Panc1 (cell line): Measurements from ENCODE around the gene B4GALT6. TPM values are rescaled to one million over a fixed set of nuclear protein-coding genes. Genes with fewer than 3 reads are reported as not detected.
"Not testable (repeated sequence)": the region's sequence is repeated elsewhere in the genome, so short reads cannot be mapped to it uniquely, and the experiment has no call there.

Experiments
- ATAC-seq: fragments of 200-7000 bp; cut with Tn5 transposase; 2 replicates; pipeline ENCODE4 v1.9.1; 2020; ENCODE audit warnings: mild to moderate bottlenecking, moderate library complexity
- Bru-seq: library from RNA; stranded (reverse); fragments of 400-500 nt; gene quantifications from one replicate; lab custom pipeline; 2021; lab: Mats Ljungman, UMichigan
- BruChase-seq, 2 experiments: library from RNA; stranded (reverse); fragments of 400-500 nt; gene quantifications; one replicate each; lab custom pipeline; 2021; lab: Mats Ljungman, UMichigan
- BruUV-seq: library from RNA; stranded (reverse); fragments of 400-500 nt; replicated peaks from 2 replicates; lab custom pipeline; 2021; lab: Mats Ljungman, UMichigan
- CTCF ChIA-PET: fragments of 300-600 bp; sonication (Branson Sonifier 250); formaldehyde crosslinking; loops from one replicate; lab custom pipeline; 2022; ENCODE audit warnings: antibody characterized with exemption; lab: Charles Lee
- POLR2A ChIA-PET: fragments of 300-600 bp; sonication (Branson Sonifier 250); formaldehyde crosslinking; loops from one replicate; lab custom pipeline; 2022; ENCODE audit warnings: antibody characterized with exemption; lab: Charles Lee
- DNase-seq: peaks from one replicate; pipeline ENCODE4 v3.0.0-alpha.2; 2010; ENCODE audit warnings: low read depth, low spot score
- H3K27ac ChIP-seq: 2 replicates; pipeline ENCODE4 v1.5.1; 2011; ENCODE audit warnings: mild to moderate bottlenecking, low read length, inconsistent platforms
- H3K27me3 ChIP-seq: fragments of 200-500 bp; sonication (Bioruptor generic); 2 replicates; pipeline ENCODE4 v1.6.0; 2014; ENCODE audit warnings: low read length, inconsistent platforms; ENCODE audit not compliant: control insufficient read depth, insufficient read depth
- H3K36me3 ChIP-seq: fragments of 200-500 bp; sonication (Bioruptor generic); 2 replicates; pipeline ENCODE4 v1.5.1; 2014; ENCODE audit warnings: inconsistent platforms, mild to moderate bottlenecking, low read length, moderate library complexity; ENCODE audit not compliant: control insufficient read depth, insufficient read depth
- H3K4me1 ChIP-seq: 2 replicates; pipeline ENCODE4 v1.5.1; 2011; ENCODE audit warnings: inconsistent platforms, mild to moderate bottlenecking, low read length, moderate library complexity; ENCODE audit not compliant: control insufficient read depth, insufficient read depth
- H3K4me3 ChIP-seq, 2 experiments: 2 replicates each; pipeline ENCODE4 v1.5.1; 2011 to 2012; ENCODE audit warnings: low read depth in 2 of 2, low read length in 2 of 2, mild to moderate bottlenecking in 2 of 2, inconsistent platforms in 1 of 2, moderate library complexity in 1 of 2
- H3K9me3 ChIP-seq: fragments of 200-500 bp; sonication (Bioruptor generic); 2 replicates; pipeline ENCODE4 v1.5.1; 2014; ENCODE audit warnings: low read depth, mild to moderate bottlenecking, inconsistent platforms, low read length, moderate library complexity; ENCODE audit not compliant: control insufficient read depth, insufficient read depth
- POLR2AphosphoS5 ChIP-seq: IDR thresholded peaks from 2 replicates; pipeline ENCODE4 v1.6.1; 2012; ENCODE audit warnings: mild to moderate bottlenecking, low read depth, low read length, moderate library complexity
- SIN3A ChIP-seq: IDR thresholded peaks from 2 replicates; pipeline ENCODE4 v1.6.1; 2012; ENCODE audit warnings: low read depth, mild to moderate bottlenecking, low read length, moderate library complexity, borderline replicate concordance; ENCODE audit not compliant: insufficient read depth
- TCF7L2 ChIP-seq: IDR thresholded peaks from 2 replicates; pipeline ENCODE4 v1.6.1; 2011; ENCODE audit warnings: mild to moderate bottlenecking, low read depth, low read length, inconsistent platforms
- in situ Hi-C: cut with HindIII; loops from 2 replicates; pipeline ENCODE4 v1.10.0; 2016; ENCODE audit warnings: low sequenced_read_pairs, low pct_unique_long_range_greater_than_20kb
- intact Hi-C: fragments of 100-400 bp; cut with micrococcal nuclease; formaldehyde crosslinking; loops from one replicate; pipeline ENCODE4 v1.10.0; 2022; ENCODE audit not compliant: unreplicated experiment
- long read RNA-seq: library from polyadenylated mRNA; unstranded; transcript quantifications from one replicate; pipeline ENCODE4 v2.0.0, GENCODE V29; 2021; ENCODE audit not compliant: unreplicated experiment
- polyA plus RNA-seq: library from polyadenylated mRNA; unstranded; fragments of >200 nt; gene quantifications from one replicate; pipeline ENCODE4 v1.2.1, GENCODE V29; 2012; ENCODE audit warnings: missing spikeins; ENCODE audit not compliant: insufficient read length
- total RNA-seq: library from RNA; stranded (reverse); gene quantifications from one replicate; pipeline ENCODE4 v1.2.1, GENCODE V29; 2021; ENCODE audit not compliant: unreplicated experiment
- TF ChIP-seq, protein P1 (sequence below), 2 experiments: IDR thresholded peaks; 2 replicates each; pipeline ENCODE4 v1.6.1; 2011 to 2012; ENCODE audit warnings: low read depth in 2 of 2, control low read depth in 1 of 2, low read length in 1 of 2, mild to moderate bottlenecking in 1 of 2, moderate library complexity in 1 of 2; ENCODE audit not compliant: insufficient read depth in 1 of 2
- TF ChIP-seq, protein P2 (sequence below): fragments of 450-650 bp; IDR thresholded peaks from 2 replicates; pipeline ENCODE4 v1.5.1; 2017; ENCODE audit warnings: mild to moderate bottlenecking

The B4GALT6 gene, protein sequence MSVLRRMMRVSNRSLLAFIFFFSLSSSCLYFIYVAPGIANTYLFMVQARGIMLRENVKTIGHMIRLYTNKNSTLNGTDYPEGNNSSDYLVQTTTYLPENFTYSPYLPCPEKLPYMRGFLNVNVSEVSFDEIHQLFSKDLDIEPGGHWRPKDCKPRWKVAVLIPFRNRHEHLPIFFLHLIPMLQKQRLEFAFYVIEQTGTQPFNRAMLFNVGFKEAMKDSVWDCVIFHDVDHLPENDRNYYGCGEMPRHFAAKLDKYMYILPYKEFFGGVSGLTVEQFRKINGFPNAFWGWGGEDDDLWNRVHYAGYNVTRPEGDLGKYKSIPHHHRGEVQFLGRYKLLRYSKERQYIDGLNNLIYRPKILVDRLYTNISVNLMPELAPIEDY
- total RNA-seq: 36.3 TPM
- 12.5 TPM for polyA plus RNA-seq
- percentile 73 among the genes with signal in this experiment for Bru-seq, nascent RNA
- BruChase-seq, experiment 1, labeled RNA remaining after a 2-hour chase: percentile 77 among the genes with signal in this experiment
- percentile 82 among the genes with signal in this experiment for BruChase-seq, experiment 2, labeled RNA remaining after a 6-hour chase
- long read RNA-seq, partial matches to known transcripts: 0 of 8 reads
- long read RNA-seq, other reads (novel, unspliced or antisense): 7 of 8 reads

DNA sequence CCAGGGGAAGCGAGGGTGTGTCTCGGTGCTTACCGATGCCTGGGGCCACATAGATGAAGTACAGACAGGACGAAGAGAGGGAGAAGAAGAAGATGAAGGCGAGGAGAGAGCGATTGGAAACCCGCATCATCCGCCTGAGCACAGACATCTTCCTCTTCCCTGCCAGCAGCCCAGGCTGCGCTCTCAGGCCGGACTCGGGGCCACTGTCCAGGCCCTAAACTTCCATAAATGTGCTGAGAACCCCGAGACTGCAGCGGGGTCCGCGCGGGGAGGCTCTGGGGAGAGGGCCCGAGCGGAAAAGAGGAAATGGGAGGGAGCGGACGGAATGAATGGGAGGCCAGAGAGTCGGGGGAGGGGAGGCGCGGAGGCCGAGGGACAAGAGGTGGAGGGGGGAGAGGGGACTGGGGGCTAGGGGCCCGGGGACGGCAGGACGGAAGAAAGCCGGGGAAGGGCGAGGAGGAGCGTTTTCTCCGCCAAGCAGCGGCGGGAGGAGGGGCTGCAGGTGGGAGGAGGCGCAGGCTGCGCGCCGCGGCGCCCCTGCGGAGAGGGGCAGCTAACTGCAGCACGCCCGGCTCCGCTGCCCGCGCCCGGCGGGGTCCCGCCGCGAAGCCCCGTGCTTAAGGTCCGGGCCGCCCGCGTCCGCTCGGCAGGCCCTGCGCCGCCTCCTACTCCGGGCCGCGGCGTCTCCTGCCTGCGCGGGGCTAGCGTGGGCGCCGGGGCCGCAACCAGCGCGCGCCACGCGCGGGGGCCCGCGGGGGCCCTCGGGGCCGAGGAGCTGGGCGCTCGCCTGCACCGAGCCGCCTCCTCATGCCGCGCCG lies at the start of gene B4GALT6:
Gene B4GALT6 (minus strand): TSS at position 303 of the 818 bp plus-strand sequence. CDS start 155 bp downstream, at position 148.
- POLR2A ChIA-PET: interaction anchor here (0.6 kb wide), 2 partner anchors 30 to 88 kb away, joined by 4 read pairs; no protein-coding TSS in a partner anchor
- H3K4me3 ChIP-seq: peak within 1 kb of the TSS; percentile 72 to 85
- TF ChIP-seq, protein P1, sequence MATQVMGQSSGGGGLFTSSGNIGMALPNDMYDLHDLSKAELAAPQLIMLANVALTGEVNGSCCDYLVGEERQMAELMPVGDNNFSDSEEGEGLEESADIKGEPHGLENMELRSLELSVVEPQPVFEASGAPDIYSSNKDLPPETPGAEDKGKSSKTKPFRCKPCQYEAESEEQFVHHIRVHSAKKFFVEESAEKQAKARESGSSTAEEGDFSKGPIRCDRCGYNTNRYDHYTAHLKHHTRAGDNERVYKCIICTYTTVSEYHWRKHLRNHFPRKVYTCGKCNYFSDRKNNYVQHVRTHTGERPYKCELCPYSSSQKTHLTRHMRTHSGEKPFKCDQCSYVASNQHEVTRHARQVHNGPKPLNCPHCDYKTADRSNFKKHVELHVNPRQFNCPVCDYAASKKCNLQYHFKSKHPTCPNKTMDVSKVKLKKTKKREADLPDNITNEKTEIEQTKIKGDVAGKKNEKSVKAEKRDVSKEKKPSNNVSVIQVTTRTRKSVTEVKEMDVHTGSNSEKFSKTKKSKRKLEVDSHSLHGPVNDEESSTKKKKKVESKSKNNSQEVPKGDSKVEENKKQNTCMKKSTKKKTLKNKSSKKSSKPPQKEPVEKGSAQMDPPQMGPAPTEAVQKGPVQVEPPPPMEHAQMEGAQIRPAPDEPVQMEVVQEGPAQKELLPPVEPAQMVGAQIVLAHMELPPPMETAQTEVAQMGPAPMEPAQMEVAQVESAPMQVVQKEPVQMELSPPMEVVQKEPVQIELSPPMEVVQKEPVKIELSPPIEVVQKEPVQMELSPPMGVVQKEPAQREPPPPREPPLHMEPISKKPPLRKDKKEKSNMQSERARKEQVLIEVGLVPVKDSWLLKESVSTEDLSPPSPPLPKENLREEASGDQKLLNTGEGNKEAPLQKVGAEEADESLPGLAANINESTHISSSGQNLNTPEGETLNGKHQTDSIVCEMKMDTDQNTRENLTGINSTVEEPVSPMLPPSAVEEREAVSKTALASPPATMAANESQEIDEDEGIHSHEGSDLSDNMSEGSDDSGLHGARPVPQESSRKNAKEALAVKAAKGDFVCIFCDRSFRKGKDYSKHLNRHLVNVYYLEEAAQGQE (IDR thresholded peaks at IDR 0.05; ENCODE audit: insufficient read depth in 1 of 2, low read depth in 2 of 2, low read length in 1 of 2): no peak
- no peak for TF ChIP-seq TCF7L2
- no peak for TF ChIP-seq SIN3A
- no peak for TF ChIP-seq POLR2AphosphoS5
- TF ChIP-seq, protein P2, sequence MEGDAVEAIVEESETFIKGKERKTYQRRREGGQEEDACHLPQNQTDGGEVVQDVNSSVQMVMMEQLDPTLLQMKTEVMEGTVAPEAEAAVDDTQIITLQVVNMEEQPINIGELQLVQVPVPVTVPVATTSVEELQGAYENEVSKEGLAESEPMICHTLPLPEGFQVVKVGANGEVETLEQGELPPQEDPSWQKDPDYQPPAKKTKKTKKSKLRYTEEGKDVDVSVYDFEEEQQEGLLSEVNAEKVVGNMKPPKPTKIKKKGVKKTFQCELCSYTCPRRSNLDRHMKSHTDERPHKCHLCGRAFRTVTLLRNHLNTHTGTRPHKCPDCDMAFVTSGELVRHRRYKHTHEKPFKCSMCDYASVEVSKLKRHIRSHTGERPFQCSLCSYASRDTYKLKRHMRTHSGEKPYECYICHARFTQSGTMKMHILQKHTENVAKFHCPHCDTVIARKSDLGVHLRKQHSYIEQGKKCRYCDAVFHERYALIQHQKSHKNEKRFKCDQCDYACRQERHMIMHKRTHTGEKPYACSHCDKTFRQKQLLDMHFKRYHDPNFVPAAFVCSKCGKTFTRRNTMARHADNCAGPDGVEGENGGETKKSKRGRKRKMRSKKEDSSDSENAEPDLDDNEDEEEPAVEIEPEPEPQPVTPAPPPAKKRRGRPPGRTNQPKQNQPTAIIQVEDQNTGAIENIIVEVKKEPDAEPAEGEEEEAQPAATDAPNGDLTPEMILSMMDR: no peak
- intact Hi-C loops (no loop called here), in situ Hi-C loops (no loop called here)
- no peaks in the 10 kb centered on the region for H3K9me3 ChIP-seq
- no peaks in the 10 kb centered on the region for H3K36me3 ChIP-seq
- ATAC-seq (peak; percentile 68), DNase-seq (no peak)
- no TSS peak for BruUV-seq
- peak within 1 kb of the TSS; percentile 77 for H3K27ac ChIP-seq
- CTCF ChIA-PET: no interaction called here
- no peaks in the 10 kb centered on the region for H3K27me3 ChIP-seq
- peaks cover 28% of the 10 kb centered on the region for H3K4me1 ChIP-seq

DNA sequence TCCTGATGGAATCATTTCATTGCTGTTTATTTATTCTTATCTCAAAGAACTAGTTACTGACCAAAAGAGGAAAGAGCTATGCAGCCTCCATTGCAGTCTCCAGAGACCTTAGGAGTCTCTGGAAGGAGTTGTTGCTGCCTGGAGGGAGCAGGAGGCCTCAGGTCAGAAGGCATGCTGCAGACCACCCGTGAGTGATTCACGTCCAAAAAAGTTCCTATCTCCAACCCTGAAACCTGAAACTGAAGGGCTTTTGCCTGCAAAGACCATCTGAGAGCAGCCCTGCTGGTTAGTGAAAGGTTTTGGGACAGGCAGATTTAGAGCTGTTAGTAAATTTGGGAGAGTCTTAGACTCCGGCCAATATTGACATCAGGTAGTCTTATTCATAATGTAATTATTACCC lies 47.2 kb upstream of the B4GALT6 start:
- TF ChIP-seq SIN3A: no peak
- no peak for TF ChIP-seq POLR2AphosphoS5
- TF ChIP-seq TCF7L2: no peak
- TF ChIP-seq, protein P1 (IDR thresholded peaks at IDR 0.05; ENCODE audit: insufficient read depth in 1 of 2, low read depth in 2 of 2, low read length in 1 of 2): no peak
- TF ChIP-seq, protein P2: no peak
- no peaks in the 10 kb centered on the region for H3K27me3 ChIP-seq
- H3K36me3 ChIP-seq: no peaks in the 10 kb centered on the region
- no peak overlapping the region for H3K27ac ChIP-seq
- no peak for DNase-seq
- in situ Hi-C loops (no loop called here), intact Hi-C loops (no loop called here)
- ChIA-PET POLR2A (no interaction called here), CTCF (no interaction called here)
- no peaks in the 10 kb centered on the region for H3K9me3 ChIP-seq
- H3K4me3 ChIP-seq: no peak overlapping the region
- ATAC-seq: no peak
- no peaks in the 10 kb centered on the region; the same call in 1 of the 2 replicates for H3K4me1 ChIP-seq
- BruUV-seq: no TSS peak

DNA sequence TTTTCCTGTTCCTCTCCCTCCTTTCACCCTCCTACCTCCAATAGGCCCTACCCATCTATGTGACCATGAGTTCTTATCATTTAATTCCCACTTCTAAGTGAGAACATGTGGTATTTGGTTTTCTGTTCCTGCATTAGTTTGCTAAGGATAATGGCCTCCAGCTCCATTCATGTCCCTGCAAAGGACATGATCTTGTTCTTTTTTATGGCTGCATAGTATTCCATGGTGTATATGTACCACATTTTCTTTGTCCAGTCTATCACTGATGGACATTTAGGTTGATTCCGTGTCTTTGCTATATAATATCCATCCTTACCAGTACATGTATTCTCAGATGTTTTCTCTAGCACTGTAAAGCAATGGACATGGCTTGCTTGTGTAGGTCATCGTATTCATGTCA lies 44.8 kb upstream of the B4GALT6 start:
- BruUV-seq, H3K4me3 ChIP-seq, H3K27ac ChIP-seq, CTCF ChIA-PET, DNase-seq, in situ Hi-C loops, H3K9me3 ChIP-seq, H3K36me3 ChIP-seq, intact Hi-C loops, ATAC-seq, POLR2A ChIA-PET, H3K4me1 ChIP-seq, H3K27me3 ChIP-seq: not testable (repeated sequence)
